ENCODE data around the gene DAPL1. TPM values are rescaled to one million over a fixed set of nuclear protein-coding genes. Genes with fewer than 3 reads are reported as not detected.
A peak's percentile ranks its signal among the peaks of the same experiment; 100 is the strongest.

DAPL1 gene
- total RNA-seq = not detected
- long read RNA-seq = 0 reads

- intact Hi-C loops (cut with DNase I) = no loop called here
- DNase-seq (no peak), ATAC-seq (no peak)
Observed at GRCh38 chr2:158795195-158795924, at the start of gene DAPL1. Gene DAPL1, plus strand, starts transcription at chr2:158795317. Its CDS starts 56 bp downstream, at chr2:158795373.

- intact Hi-C loops (cut with DNase I) = loop anchor here in 1 of 2 donors (10.0 kb wide), 1 partner anchor 291 kb away; the partner anchor contains the start of genes CCDC148 and PKP4
- DNase-seq = no peak
- no peak for ATAC-seq
Observed at GRCh38 chr2:158745866-158746382, 49.2 kb upstream of the DAPL1 start.

GRCh38 chr2:158746488-158746887 lies 48.6 kb upstream of the DAPL1 start:
- ATAC-seq (no peak), DNase-seq (no peak)
- intact Hi-C loops (cut with DNase I) = loop anchor here in 1 of 2 donors (10.0 kb wide), 1 partner anchor 292 kb away; the partner anchor contains the start of genes CCDC148 and PKP4

GRCh38 chr2:158747281-158747680 lies 47.8 kb upstream of the DAPL1 start:
- intact Hi-C loops (cut with DNase I) = loop anchor here in 1 of 2 donors (10.0 kb wide), 1 partner anchor 292 kb away; the partner anchor contains the start of genes CCDC148 and PKP4
- no peak for DNase-seq
- no peak for ATAC-seq

GRCh38 chr2:158748926-158749590 lies 46.1 kb upstream of the DAPL1 start:
- peak in 1 of 2 donors; percentile 55 for ATAC-seq
- intact Hi-C loops (cut with DNase I) = loop anchor here in 1 of 2 donors (10.0 kb wide), 1 partner anchor 294 kb away; the partner anchor contains the start of genes CCDC148 and PKP4
- DNase-seq = no peak

- DNase-seq = no peak
- no peak for ATAC-seq
- intact Hi-C loops (cut with DNase I) = loop anchor here (5.0 kb wide), 4 partner anchors 293 to 723 kb away; partner anchors contain the start of genes CCDC148 (in 1 of the 2) and PKP4 (in 1 of the 2)
Observed at GRCh38 chr2:158750458-158751125, 44.5 kb upstream of the DAPL1 start.

- no peak for DNase-seq
- ATAC-seq = peak; percentile 89 to 93
- intact Hi-C loops (cut with DNase I) = loop anchor here (5.0 kb wide), 4 partner anchors 297 to 727 kb away; partner anchors contain the start of genes CCDC148 (in 1 of the 2) and PKP4 (in 1 of the 2)
Observed at GRCh38 chr2:158753641-158754611, 41.2 kb upstream of the DAPL1 start.

GRCh38 chr2:158755310-158756087 lies 39.6 kb upstream of the DAPL1 start:
- no peak for DNase-seq
- ATAC-seq = no peak
- intact Hi-C loops (cut with DNase I) = loop anchor here in 1 of 2 donors (5.0 kb wide), 1 partner anchor 573 kb away; no protein-coding TSS in a partner anchor

GRCh38 chr2:158756331-158756730 lies 38.8 kb upstream of the DAPL1 start:
- DNase-seq (no peak), ATAC-seq (no peak)
- intact Hi-C loops (cut with DNase I) = loop anchor here in 1 of 2 donors (5.0 kb wide), 1 partner anchor 574 kb away; no protein-coding TSS in a partner anchor

GRCh38 chr2:158756976-158757375 lies 38.1 kb upstream of the DAPL1 start:
- DNase-seq = no peak
- no peak for ATAC-seq
- intact Hi-C loops (cut with DNase I) = loop anchor here in 1 of 2 donors (5.0 kb wide), 1 partner anchor 575 kb away; no protein-coding TSS in a partner anchor

- intact Hi-C loops (cut with DNase I) = no loop called here
- ATAC-seq (peak; percentile 27 to 32), DNase-seq (no peak)
Observed at GRCh38 chr2:158760887-158761286, 34.2 kb upstream of the DAPL1 start.

- DNase-seq (no peak), ATAC-seq (no peak)
- intact Hi-C loops (cut with DNase I) = no loop called here
Observed at GRCh38 chr2:158761621-158762020, 33.5 kb upstream of the DAPL1 start.

GRCh38 chr2:158762336-158762735 lies 32.8 kb upstream of the DAPL1 start:
- DNase-seq (no peak), ATAC-seq (no peak)
- intact Hi-C loops (cut with DNase I) = no loop called here

GRCh38 chr2:158766524-158766923 lies 28.6 kb upstream of the DAPL1 start:
- intact Hi-C loops (cut with DNase I) = no loop called here
- ATAC-seq (no peak), DNase-seq (no peak)

- intact Hi-C loops (cut with DNase I) = no loop called here
- ATAC-seq (no peak), DNase-seq (no peak)
Observed at GRCh38 chr2:158772306-158773078, 22.6 kb upstream of the DAPL1 start.

- ATAC-seq (no peak), DNase-seq (no peak)
- intact Hi-C loops (cut with DNase I) = no loop called here
Observed at GRCh38 chr2:158773121-158773520, 22.0 kb upstream of the DAPL1 start.

All from left cardiac atrium (tissue), 4 donors.